Endometrium (tissue), 2 donors: Measurements from ENCODE around the gene NUP210L.

ENCODE experiments used
- FAIRE-seq: peaks from 2 replicates; lab custom pipeline; 2012; peaks lifted over from hg19 to GRCh38; lab: Jason Lieb, UNC
- donor health status: control.
- donor health status: control.

Gene NUP210L

GRCh38 chr1:153963850-153964331 is 191.0 kb downstream of the NUP210L start:
- no peak for FAIRE-seq

DNA sequence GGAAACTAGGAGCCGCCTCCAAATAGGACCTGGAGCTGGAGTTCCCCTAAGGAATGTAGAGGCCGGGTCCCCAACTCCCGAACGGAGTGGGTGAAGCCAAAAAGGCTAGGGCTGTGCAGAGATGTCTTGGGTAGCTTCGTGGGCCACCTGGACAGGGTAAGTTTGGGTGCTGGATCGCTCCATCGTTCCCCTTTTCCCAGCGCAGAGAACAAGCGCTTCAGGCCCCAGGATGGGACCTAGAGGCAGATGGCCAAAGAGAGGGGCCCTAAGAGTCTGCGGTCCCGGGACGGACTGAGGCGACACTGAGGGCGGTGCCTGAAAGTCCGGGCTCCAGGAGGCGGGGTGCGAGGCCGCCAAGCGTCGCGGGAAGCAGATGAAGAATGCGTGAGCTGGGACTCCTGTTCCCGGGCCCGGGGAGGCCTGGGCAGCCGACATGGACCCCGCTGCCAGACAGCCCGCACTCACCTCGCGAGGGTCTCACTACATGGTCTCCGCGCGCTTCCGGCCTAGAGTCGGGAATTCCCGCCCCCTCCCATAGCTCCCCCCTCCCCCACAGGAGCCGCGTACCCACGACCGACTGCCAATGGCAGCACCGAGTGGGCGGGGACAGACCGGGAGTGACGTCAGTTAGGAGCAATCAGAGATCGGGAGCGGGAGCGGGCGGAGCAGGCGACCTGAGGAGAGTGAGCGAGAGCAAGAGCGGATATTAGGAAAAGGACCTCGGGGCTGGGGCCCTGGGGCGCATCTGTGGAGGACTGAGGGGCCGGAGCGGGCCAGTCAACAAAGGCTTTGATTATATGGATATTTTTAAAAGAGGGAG is 191.6 kb downstream of the NUP210L start, which contains the start of gene SLC39A1:
SLC39A1 (minus strand) TSS at position 508 of the 820 bp plus-strand sequence. CDS start 822 bp downstream, outside the sequence.
- no peak for FAIRE-seq

- no peak for FAIRE-seq
Measured at GRCh38 chr1:153962088-153963029, 192.5 kb downstream of the NUP210L start.

DNA sequence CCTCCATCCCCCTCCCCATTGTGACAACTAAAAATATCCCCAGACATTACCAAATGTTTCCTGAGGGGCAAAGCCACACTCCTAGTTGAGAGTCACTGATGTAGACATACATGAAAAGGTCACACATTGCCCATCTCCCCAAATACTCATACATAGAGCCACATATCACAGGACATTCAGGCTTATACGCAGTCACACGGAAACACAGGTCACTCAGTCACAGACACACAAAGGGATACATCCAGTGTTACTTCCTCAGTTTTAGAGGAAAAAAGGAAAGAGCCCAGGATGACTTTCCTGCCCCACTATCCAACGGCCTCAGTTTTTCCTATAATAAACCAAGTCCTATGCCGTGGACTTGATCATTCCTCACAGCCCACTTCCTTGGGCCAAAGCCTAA is 193.5 kb downstream of the NUP210L start:
- FAIRE-seq: no peak

GRCh38 chr1:153960206-153960605 is 194.7 kb downstream of the NUP210L start:
- no peak for FAIRE-seq

DNA sequence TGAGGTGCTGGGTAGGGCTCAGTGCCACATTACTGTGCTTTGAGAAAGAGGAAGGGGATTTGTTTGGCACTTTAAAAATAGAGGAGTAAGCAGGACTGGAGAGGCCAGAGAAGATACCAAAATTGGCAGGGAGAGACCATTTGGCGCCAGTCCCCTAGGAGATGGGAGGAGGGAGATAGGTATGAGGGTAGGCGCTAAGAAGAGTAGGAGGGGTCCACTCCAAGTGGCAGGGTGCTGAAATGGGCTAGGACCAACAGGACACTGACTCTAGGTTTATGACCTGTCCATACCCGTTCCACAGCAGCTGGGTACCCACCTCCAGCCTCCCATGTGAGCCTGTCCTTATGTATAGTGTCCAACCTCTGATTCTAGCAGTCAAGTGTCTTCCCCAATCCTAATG is 195.4 kb downstream of the NUP210L start:
- no peak for FAIRE-seq

GRCh38 chr1:153958961-153959260 is 196.0 kb downstream of the NUP210L start:
- no peak for FAIRE-seq

DNA sequence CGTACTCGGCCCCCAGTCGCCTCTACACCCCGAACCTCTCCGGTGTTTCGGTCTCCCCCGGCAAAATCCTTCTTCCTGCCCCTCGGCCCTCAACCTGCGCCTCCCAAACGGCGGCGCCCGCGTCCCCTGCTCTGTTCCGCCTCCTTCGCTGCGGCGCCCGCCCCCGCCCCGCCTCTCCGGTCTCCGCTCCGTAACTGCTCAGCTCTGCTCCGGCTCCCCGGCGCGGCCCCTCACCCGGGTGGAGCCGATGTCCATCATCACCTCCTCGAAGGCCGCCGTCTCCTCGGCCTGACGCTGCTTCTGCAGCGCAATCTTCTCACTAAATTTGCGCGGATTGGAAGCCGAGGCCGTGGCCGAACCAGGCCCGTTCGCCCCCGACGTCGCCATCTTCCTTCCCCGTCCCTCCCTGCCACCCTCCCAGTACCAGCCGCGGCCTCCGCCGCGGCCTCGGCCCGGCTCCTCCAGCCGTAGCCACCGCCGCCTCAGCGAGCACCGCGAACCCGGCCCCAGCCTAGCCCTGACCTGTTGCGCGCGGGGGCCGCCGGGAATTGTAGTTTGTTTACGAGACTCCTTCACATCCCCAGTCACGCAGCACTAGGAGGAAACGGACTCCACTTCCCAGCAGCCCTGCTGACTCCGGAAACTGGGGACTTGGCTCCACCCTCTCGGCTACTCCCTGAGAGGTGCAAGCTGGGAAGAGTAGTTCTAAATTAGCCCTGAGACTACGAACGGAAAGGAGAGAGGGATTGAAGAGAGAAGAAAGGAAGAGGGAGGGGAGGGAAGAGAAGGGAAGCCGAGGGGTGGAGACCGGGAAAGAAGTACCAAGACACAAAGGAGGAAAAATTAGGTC is 196.5 kb downstream of the NUP210L start, which contains the start of gene CRTC2:
CRTC2 (minus strand) TSS at position 502 of the 850 bp plus-strand sequence; CDS start at position 387, 115 bp downstream.
- peak; percentile 94 for FAIRE-seq

GRCh38 chr1:153957744-153958110 is 197.1 kb downstream of the NUP210L start:
- no peak for FAIRE-seq

GRCh38 chr1:153956997-153957715 is 197.7 kb downstream of the NUP210L start:
- FAIRE-seq: no peak

- no peak for FAIRE-seq
Measured at GRCh38 chr1:153954826-153955225, 200.0 kb downstream of the NUP210L start.

DNA sequence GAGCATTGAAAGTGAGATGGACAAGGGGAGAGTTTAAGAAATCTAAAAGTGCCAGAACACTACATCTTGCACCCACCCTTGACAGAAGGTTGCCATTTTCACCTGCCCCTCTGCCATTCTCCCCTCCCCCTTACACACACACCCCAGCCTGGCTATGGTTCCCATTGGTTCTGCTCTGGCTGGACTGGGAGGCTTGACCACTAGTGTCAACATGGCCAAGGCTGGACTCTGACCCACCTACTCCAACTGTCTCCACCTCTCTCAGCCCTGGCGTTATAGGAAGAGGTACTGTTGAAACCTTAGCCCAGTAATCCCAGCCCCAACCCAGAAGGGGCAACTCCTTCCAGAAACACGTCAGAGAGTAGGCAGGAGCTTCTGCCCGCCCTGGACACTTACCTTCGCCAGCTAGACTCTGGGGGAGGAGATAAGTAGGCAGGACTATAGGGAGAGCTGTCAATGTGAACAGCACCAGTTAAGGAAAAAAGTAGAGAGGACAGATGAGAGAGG is 201.0 kb downstream of the NUP210L start:
- no peak for FAIRE-seq

DNA sequence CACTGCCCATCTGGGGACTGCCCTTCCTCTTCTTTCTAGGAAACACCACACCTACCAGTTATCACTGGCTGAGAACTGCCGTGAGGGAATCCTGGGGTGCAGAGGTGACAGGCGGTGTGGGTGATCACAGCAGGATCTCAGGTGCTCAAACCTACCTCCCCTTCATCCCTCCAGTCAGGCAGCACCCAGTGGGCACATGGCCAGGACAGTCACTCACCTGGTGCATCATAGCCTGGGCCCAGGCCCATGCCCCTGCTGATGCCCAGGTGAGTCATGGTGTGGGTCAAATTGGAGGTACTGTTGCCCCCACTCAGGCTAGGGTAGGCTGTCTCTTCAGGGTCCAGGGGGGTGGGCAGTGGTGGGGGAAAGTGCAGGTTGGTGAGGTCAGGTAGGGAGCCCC is 203.1 kb downstream of the NUP210L start:
- no peak for FAIRE-seq

DNA sequence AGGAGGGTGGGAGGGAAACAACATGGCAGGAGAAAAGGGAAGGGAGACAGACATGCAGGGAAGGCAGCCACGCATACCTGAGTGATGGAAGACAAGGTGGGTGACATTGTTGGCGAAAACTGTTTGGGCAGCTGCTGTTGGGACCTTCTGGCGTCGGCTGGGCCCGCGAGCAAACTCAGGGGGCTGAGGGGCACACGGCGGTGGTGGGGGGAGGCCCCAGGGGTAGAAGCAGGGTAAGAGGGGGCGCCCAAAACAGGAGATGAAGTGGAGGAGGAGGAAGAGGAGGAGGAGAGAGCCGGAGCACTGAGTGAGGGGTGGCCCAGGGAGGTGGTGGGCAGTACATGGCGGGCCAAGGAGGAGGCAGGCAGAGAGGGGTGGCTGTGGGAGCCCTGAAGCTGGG is 203.7 kb downstream of the NUP210L start:
- no peak for FAIRE-seq

DNA sequence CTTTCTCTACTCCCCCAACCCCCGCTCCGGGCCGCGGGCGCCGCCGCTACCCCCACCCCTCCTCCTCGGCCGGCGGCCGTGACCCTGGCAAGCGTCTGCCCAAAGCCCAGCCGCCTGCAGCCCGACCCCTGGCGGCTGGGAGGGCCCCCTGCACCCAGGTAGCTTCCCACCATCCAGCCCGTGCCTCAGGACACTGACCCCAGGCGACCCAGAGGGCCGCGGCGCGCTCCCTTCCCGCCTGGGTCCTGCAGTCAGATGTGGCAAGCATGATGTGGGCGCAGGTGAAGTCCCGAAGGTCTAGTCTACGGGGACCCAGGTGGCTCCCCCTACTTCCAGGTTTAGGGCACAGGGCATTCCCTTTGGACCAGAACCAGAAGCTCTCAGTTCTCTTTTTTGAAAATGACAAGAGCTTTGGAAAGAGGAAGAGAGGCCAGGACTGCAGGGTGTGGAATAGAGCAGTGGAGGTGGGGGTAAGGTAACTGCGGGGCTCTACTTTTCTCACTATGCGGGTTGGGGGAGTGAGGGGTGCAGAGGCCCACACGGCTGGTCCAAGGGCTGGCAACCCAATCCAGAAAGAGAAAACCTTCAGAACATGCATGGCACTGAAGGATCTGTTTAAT is 208.1 kb downstream of the NUP210L start, which contains the start of gene DENND4B:
DENND4B (minus strand) TSS at position 97 of the 620 bp plus-strand sequence. CDS start 2,344 bp downstream, outside the sequence.
- no peak for FAIRE-seq

DNA sequence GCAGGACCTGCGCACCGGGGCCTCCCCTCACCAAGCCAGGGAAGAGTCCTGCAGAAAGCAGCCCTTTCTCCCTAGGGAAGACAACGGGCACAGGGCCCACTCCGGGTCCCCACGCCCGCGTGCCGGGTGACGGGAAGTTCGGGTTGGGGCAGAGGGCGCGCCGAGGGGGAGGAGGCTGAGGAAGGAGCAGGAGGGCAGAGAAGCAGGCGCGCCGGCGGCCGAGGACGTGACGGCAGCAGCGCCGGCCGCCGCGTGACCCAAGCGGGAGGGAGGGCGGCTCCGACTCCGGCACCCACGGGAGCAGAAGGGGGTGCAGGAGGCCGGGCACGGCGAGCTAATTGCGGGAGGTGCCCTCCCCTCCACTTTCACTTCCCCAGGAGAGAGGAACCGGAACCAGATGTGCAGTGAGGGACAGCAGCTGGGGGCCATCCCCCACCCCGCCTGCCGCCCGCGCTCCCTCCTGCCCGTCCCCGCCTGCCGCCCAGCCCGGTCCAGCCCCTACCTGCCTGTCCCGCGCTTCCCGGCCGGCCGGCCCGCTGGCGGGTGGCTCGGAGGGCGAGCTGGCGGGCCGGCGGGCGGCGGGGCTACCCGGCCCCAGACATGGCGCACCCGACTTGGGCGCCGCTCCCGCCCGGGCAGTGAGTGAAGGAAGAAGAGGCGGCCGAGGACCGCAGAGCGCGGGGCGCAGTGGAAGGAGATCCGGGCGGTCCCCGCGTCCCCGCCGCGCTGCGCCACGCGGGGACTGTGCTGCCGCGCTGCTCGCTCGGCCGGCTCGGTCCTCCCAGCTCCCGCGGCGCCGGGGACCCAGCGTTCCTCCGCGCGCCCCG is 208.9 kb downstream of the NUP210L start:
- FAIRE-seq: no peak

GRCh38 chr1:153945131-153945794 is 209.6 kb downstream of the NUP210L start:
- no peak for FAIRE-seq

GRCh38 chr1:153944827-153945117 is 210.1 kb downstream of the NUP210L start:
- FAIRE-seq: no peak
